HG02642 (cell line): Measurements from ENCODE around the gene OPRD1.

Experiments
- ATAC-seq: cut with Tn5 transposase; IDR thresholded peaks from one replicate; pipeline ENCODE4 v1.9.1; 2021; ENCODE audit warnings: mild to moderate bottlenecking; ENCODE audit not compliant: unreplicated experiment, poor library complexity

The OPRD1 gene

GRCh38 chr1:28877132-28877781, 65.3 kb downstream of the OPRD1 start:
- ATAC-seq = peak; percentile 55

- ATAC-seq = no peak
Observed at GRCh38 chr1:28878796-28879195, 66.8 kb downstream of the OPRD1 start.

- ATAC-seq = no peak
Observed at GRCh38 chr1:28882009-28882628, 70.1 kb downstream of the OPRD1 start.

- no peak for ATAC-seq
Observed at GRCh38 chr1:28883242-28883616, 71.3 kb downstream of the OPRD1 start.

GRCh38 chr1:28885472-28885877, 73.5 kb downstream of the OPRD1 start:
- no peak for ATAC-seq

- no peak for ATAC-seq
Observed at GRCh38 chr1:28885977-28886730, 74.2 kb downstream of the OPRD1 start.

- peak; percentile 63 for ATAC-seq
Observed at GRCh38 chr1:28886731-28887418, 74.9 kb downstream of the OPRD1 start.

- ATAC-seq = peak; percentile 27
Observed at GRCh38 chr1:28887419-28887834, 75.5 kb downstream of the OPRD1 start.

GRCh38 chr1:28887835-28888682, 76.1 kb downstream of the OPRD1 start:
- ATAC-seq = no peak

- ATAC-seq = no peak
Observed at GRCh38 chr1:28888915-28889314, 76.9 kb downstream of the OPRD1 start.

- ATAC-seq = no peak
Observed at GRCh38 chr1:28889357-28889756, 77.4 kb downstream of the OPRD1 start.

- no peak for ATAC-seq
Observed at GRCh38 chr1:28890435-28890834, 78.5 kb downstream of the OPRD1 start.

GRCh38 chr1:28890836-28891235, 78.9 kb downstream of the OPRD1 start:
- no peak for ATAC-seq

- no peak for ATAC-seq
Observed at GRCh38 chr1:28891256-28891655, 79.3 kb downstream of the OPRD1 start.

GRCh38 chr1:28893403-28894102, 81.6 kb downstream of the OPRD1 start:
- no peak for ATAC-seq

- no peak for ATAC-seq
Observed at GRCh38 chr1:28894785-28895184, 82.8 kb downstream of the OPRD1 start.

GRCh38 chr1:28895896-28896608, 84.1 kb downstream of the OPRD1 start:
- ATAC-seq = no peak

- ATAC-seq = no peak
Observed at GRCh38 chr1:28896609-28896986, 84.6 kb downstream of the OPRD1 start.

GRCh38 chr1:28897789-28898188, 85.8 kb downstream of the OPRD1 start:
- ATAC-seq = no peak
